ENCODE measurements around the gene TOM1. TPM values are rescaled to one million over a fixed set of nuclear protein-coding genes. Genes with fewer than 3 reads are reported as not detected.

TOM1 gene
- polyA plus RNA-seq, 1 of the 3 experiments (the other 2 are of a cell fraction), result 26.9 TPM

DNA sequence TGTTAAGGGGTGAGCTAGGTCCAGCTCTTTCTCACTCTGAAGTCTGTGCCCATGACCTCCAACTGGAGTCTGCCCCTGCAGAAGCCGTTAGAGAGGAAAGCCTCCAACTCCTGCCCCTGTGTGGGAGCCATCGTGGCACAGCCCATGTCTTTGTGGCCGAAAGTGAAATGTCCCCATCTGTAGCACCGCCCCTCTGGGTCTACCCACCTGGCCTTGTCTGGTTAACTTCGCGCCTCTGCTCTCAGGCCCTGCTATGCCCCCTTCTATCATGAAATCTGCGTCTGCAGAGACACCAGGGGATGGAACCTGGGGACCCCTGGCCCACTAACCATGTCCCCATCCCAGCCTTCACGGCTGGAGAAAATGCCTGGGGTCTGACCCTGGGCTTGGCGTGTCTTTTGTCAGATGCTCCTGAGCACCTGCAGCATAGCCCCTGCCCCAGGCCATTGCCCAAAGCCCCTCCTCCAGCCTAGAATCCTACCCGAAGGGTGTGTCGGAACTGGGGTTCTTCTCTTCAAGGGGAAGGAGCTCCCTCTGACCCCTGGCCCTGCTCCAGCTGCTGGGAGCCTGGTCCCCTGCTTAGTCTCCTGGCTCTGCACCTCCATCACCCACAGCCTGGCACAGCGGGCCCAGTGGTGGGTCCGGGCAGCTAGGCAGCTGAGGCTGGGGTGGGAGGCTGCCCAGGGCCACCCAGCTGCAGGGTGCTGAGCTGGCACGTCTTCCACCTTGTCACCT is 45.4 kb downstream of the TOM1 start (continued):
- TF ChIP-seq, protein P1, sequence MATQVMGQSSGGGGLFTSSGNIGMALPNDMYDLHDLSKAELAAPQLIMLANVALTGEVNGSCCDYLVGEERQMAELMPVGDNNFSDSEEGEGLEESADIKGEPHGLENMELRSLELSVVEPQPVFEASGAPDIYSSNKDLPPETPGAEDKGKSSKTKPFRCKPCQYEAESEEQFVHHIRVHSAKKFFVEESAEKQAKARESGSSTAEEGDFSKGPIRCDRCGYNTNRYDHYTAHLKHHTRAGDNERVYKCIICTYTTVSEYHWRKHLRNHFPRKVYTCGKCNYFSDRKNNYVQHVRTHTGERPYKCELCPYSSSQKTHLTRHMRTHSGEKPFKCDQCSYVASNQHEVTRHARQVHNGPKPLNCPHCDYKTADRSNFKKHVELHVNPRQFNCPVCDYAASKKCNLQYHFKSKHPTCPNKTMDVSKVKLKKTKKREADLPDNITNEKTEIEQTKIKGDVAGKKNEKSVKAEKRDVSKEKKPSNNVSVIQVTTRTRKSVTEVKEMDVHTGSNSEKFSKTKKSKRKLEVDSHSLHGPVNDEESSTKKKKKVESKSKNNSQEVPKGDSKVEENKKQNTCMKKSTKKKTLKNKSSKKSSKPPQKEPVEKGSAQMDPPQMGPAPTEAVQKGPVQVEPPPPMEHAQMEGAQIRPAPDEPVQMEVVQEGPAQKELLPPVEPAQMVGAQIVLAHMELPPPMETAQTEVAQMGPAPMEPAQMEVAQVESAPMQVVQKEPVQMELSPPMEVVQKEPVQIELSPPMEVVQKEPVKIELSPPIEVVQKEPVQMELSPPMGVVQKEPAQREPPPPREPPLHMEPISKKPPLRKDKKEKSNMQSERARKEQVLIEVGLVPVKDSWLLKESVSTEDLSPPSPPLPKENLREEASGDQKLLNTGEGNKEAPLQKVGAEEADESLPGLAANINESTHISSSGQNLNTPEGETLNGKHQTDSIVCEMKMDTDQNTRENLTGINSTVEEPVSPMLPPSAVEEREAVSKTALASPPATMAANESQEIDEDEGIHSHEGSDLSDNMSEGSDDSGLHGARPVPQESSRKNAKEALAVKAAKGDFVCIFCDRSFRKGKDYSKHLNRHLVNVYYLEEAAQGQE (IDR thresholded peaks at IDR 0.05; ENCODE audit: low read depth, low read length), result no peak
- TF ChIP-seq ELF1 (IDR thresholded peaks at IDR 0.05) (no peak), NRF1 (IDR thresholded peaks at IDR 0.05; ENCODE audit: low read depth, low read length) (no peak), TAF1 (IDR thresholded peaks at IDR 0.05; ENCODE audit: borderline replicate concordance, low read depth, low read length) (no peak)
- TF ChIP-seq, protein P2, sequence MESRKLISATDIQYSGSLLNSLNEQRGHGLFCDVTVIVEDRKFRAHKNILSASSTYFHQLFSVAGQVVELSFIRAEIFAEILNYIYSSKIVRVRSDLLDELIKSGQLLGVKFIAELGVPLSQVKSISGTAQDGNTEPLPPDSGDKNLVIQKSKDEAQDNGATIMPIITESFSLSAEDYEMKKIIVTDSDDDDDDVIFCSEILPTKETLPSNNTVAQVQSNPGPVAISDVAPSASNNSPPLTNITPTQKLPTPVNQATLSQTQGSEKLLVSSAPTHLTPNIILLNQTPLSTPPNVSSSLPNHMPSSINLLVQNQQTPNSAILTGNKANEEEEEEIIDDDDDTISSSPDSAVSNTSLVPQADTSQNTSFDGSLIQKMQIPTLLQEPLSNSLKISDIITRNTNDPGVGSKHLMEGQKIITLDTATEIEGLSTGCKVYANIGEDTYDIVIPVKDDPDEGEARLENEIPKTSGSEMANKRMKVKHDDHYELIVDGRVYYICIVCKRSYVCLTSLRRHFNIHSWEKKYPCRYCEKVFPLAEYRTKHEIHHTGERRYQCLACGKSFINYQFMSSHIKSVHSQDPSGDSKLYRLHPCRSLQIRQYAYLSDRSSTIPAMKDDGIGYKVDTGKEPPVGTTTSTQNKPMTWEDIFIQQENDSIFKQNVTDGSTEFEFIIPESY (IDR thresholded peaks at IDR 0.05; ENCODE audit: borderline replicate concordance, low read depth), result no peak
- TF ChIP-seq, protein P3, sequence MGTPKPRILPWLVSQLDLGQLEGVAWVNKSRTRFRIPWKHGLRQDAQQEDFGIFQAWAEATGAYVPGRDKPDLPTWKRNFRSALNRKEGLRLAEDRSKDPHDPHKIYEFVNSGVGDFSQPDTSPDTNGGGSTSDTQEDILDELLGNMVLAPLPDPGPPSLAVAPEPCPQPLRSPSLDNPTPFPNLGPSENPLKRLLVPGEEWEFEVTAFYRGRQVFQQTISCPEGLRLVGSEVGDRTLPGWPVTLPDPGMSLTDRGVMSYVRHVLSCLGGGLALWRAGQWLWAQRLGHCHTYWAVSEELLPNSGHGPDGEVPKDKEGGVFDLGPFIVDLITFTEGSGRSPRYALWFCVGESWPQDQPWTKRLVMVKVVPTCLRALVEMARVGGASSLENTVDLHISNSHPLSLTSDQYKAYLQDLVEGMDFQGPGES (IDR thresholded peaks at IDR 0.05; ENCODE audit: low read depth, low read length), result no peak
- TF ChIP-seq, protein P4, sequence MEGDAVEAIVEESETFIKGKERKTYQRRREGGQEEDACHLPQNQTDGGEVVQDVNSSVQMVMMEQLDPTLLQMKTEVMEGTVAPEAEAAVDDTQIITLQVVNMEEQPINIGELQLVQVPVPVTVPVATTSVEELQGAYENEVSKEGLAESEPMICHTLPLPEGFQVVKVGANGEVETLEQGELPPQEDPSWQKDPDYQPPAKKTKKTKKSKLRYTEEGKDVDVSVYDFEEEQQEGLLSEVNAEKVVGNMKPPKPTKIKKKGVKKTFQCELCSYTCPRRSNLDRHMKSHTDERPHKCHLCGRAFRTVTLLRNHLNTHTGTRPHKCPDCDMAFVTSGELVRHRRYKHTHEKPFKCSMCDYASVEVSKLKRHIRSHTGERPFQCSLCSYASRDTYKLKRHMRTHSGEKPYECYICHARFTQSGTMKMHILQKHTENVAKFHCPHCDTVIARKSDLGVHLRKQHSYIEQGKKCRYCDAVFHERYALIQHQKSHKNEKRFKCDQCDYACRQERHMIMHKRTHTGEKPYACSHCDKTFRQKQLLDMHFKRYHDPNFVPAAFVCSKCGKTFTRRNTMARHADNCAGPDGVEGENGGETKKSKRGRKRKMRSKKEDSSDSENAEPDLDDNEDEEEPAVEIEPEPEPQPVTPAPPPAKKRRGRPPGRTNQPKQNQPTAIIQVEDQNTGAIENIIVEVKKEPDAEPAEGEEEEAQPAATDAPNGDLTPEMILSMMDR (IDR thresholded peaks at IDR 0.05), result no peak

DNA sequence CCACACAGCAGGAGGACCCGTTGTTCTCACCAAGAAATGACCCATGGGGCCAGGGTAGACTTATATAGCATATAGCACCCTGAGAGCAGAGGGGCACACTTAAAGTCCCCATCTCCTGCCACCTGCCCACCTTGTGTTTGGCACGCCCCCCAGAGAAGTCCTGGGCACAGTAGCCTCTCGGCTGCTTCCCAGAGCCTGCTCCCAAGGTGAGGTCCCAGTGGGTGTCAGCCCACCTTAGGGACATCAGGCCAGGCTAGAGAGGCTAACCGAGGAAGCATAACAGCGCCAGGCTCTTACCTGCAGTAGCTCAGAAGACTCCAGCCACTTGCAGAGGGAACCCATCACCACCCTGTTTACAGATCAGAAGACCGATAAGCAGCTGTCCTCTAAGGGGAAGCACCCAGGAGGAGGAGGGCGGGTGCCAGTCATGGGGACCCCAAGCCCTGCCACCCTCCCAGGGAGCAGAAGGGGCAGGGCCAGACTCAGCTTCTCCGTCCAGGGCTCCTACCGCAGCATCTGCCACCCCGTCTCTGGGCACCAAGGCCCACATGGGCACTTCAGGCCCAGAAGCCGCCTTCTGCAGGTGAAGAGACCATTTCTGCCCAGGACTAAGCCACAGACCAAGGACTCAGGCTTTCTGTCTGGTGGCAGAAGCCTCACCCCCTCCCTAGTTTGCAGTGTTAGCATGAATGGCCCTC is 46.3 kb downstream of the TOM1 start:
- WGBS (ENCODE audit: low lambda C conversion rate), result 81% methylated on average over 4 of the region's 11 CpGs
- ChIA-PET POLR2A (interaction anchor here (0.7 to 1.2 kb wide), 2 partner anchors 10 to 11 kb away, joined by 3 read pairs; no protein-coding TSS in a partner anchor), CTCF (interaction anchor here (0.5 to 2.6 kb wide), 2 partner anchors 25 to 85 kb away, joined by 3 to 7 read pairs; no protein-coding TSS in a partner anchor)
- TF ChIP-seq, protein P2 (IDR thresholded peaks at IDR 0.05; ENCODE audit: borderline replicate concordance, low read depth), result no peak
- TF ChIP-seq ELF1 (IDR thresholded peaks at IDR 0.05) (no peak), TCF12 (IDR thresholded peaks at IDR 0.05) (no peak), SIN3A (IDR thresholded peaks at IDR 0.05; ENCODE audit: borderline replicate concordance, low read depth, low read length) (no peak), MEF2A (IDR thresholded peaks at IDR 0.05; ENCODE audit: borderline replicate concordance, low read depth) (no peak), JUND (IDR thresholded peaks at IDR 0.05) (no peak), FOSL2 (IDR thresholded peaks at IDR 0.05; ENCODE audit: borderline replicate concordance, low read depth) (no peak), EZH2phosphoT487 (IDR thresholded peaks at IDR 0.05; ENCODE audit: borderline replicate concordance, low read depth) (no peak), NRF1 (IDR thresholded peaks at IDR 0.05; ENCODE audit: low read depth, low read length) (no peak), TAF1 (IDR thresholded peaks at IDR 0.05; ENCODE audit: borderline replicate concordance, low read depth, low read length) (no peak), FOXJ3 (CRISPR knock-in tag; IDR thresholded peaks at IDR 0.05) (no peak)
- TF ChIP-seq, protein P5, sequence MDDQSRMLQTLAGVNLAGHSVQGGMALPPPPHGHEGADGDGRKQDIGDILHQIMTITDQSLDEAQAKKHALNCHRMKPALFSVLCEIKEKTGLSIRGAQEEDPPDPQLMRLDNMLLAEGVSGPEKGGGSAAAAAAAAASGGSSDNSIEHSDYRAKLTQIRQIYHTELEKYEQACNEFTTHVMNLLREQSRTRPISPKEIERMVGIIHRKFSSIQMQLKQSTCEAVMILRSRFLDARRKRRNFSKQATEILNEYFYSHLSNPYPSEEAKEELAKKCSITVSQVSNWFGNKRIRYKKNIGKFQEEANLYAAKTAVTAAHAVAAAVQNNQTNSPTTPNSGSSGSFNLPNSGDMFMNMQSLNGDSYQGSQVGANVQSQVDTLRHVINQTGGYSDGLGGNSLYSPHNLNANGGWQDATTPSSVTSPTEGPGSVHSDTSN (IDR thresholded peaks at IDR 0.05), result no peak

More for the DNA sequence above, 46.3 kb downstream of the TOM1 start:
- DNase-seq, result no peak
- H3F3A ChIP-seq (replicated peaks; ENCODE audit: insufficient read depth), result no peaks in the 10 kb centered on the region
- no peaks in the 10 kb centered on the region for H3K27me3 ChIP-seq (ENCODE audit: insufficient read depth)
- H3K36me3 ChIP-seq (replicated peaks in 1 of 2; ENCODE audit: control insufficient read depth in 1 of 2, insufficient read depth in 2 of 2, low read length in 1 of 2), result no peaks in the 10 kb centered on the region
- H3K9ac ChIP-seq, result no peak overlapping the region
- H3K9me2 ChIP-seq, result no peaks in the 10 kb centered on the region
- no peak overlapping the region for H3K4me3 ChIP-seq (ENCODE audit: low read depth in 2 of 2, low read length in 1 of 2)
- H3K9me3 ChIP-seq, result no peaks in the 10 kb centered on the region
- no peak overlapping the region for H3K27ac ChIP-seq (ENCODE audit: low read depth in 2 of 2, low read length in 1 of 2)
- no peaks in the 10 kb centered on the region for H4K20me1 ChIP-seq (ENCODE audit: insufficient read depth)
- H3K4me2 ChIP-seq, result no peak overlapping the region
- no peaks in the 10 kb centered on the region for H3K79me2 ChIP-seq (ENCODE audit: insufficient read depth)
- H2AFZ ChIP-seq (ENCODE audit: low read depth), result no peak overlapping the region
- H3K4me1 ChIP-seq (ENCODE audit: control insufficient read depth in 1 of 2, insufficient read depth in 2 of 2, low read depth in 1 of 2, low read length in 1 of 2), result peaks cover 5 to 19% of the 10 kb centered on the region in 2 experiments; a peak in 2 of 4 replicates

Data from SK-N-SH (cell line).